ENCODE data around the gene KCNQ5.
"Not testable (repeated sequence)": the region's sequence is repeated elsewhere in the genome, so short reads cannot be mapped to it uniquely, and the experiment has no call there.

Gene KCNQ5

GRCh38 chr6:72844614-72845013 lies 222.8 kb downstream of the KCNQ5 start:
- no peak for DNase-seq (ENCODE audit: low read depth)

GRCh38 chr6:72849346-72849745 lies 227.5 kb downstream of the KCNQ5 start:
- no peak for DNase-seq (ENCODE audit: low read depth)

- DNase-seq (ENCODE audit: low read depth), result no peak
These were observed 228.2 kb downstream of the KCNQ5 start for GRCh38 chr6:72850040-72850439.

GRCh38 chr6:72850469-72850868 lies 228.6 kb downstream of the KCNQ5 start:
- DNase-seq (ENCODE audit: low read depth), result no peak

- no peak for DNase-seq (ENCODE audit: low read depth)
These were observed 233.6 kb downstream of the KCNQ5 start for GRCh38 chr6:72855471-72855870.

GRCh38 chr6:72856801-72857200 lies 234.9 kb downstream of the KCNQ5 start:
- no peak for DNase-seq (ENCODE audit: low read depth)

- DNase-seq (ENCODE audit: low read depth), result no peak
These were observed 236.1 kb downstream of the KCNQ5 start for GRCh38 chr6:72857791-72858585.

GRCh38 chr6:72861059-72861458 lies 239.2 kb downstream of the KCNQ5 start:
- DNase-seq (ENCODE audit: low read depth), result no peak

- peak; percentile 90 for DNase-seq (ENCODE audit: low read depth)
These were observed 240.1 kb downstream of the KCNQ5 start for GRCh38 chr6:72861935-72862432.

- no peak for DNase-seq (ENCODE audit: low read depth)
These were observed 241.3 kb downstream of the KCNQ5 start for GRCh38 chr6:72863131-72863530.

- DNase-seq (ENCODE audit: low read depth), result no peak
These were observed 242.4 kb downstream of the KCNQ5 start for GRCh38 chr6:72864236-72864635.

GRCh38 chr6:72864799-72865198 lies 242.9 kb downstream of the KCNQ5 start:
- DNase-seq (ENCODE audit: low read depth), result no peak

GRCh38 chr6:72865467-72865866 lies 243.6 kb downstream of the KCNQ5 start:
- DNase-seq (ENCODE audit: low read depth), result no peak

- DNase-seq (ENCODE audit: low read depth), result no peak
These were observed 247.8 kb downstream of the KCNQ5 start for GRCh38 chr6:72869621-72870020.

- no peak for DNase-seq (ENCODE audit: low read depth)
These were observed 251.6 kb downstream of the KCNQ5 start for GRCh38 chr6:72873433-72873832.

GRCh38 chr6:72876256-72876655 lies 254.4 kb downstream of the KCNQ5 start:
- DNase-seq (ENCODE audit: low read depth), result no peak

- DNase-seq (ENCODE audit: low read depth), result no peak
These were observed 264.3 kb downstream of the KCNQ5 start for GRCh38 chr6:72886170-72886569.

GRCh38 chr6:72890233-72890632 lies 268.4 kb downstream of the KCNQ5 start:
- no peak for DNase-seq (ENCODE audit: low read depth)

- DNase-seq (ENCODE audit: low read depth), result no peak
These were observed 268.8 kb downstream of the KCNQ5 start for GRCh38 chr6:72890671-72891070.

GRCh38 chr6:72892901-72893300 lies 271.0 kb downstream of the KCNQ5 start:
- DNase-seq (ENCODE audit: low read depth), result no peak

GRCh38 chr6:72894091-72894490 lies 272.2 kb downstream of the KCNQ5 start:
- DNase-seq (ENCODE audit: low read depth), result no peak

- DNase-seq (ENCODE audit: low read depth), result not testable (repeated sequence)
These were observed 276.4 kb downstream of the KCNQ5 start for GRCh38 chr6:72898313-72898712.

GRCh38 chr6:72905705-72906478 lies 284.0 kb downstream of the KCNQ5 start:
- DNase-seq (ENCODE audit: low read depth), result no peak
